RWPE1 (cell line): ENCODE results near the gene PELI2.

ENCODE experiments used
- CTCF ChIA-PET: fragments of 350-600 bp; sonication (Branson Sonifier 250); formaldehyde crosslinking; extraction: SDS; loops from one replicate; lab custom pipeline; 2021; lab: Yijun Ruan, JAX
- POLR2A ChIA-PET: fragments of 400-600 bp; formaldehyde crosslinking; extraction: SDS; loops from one replicate; lab custom pipeline; 2020; ENCODE audit warnings: antibody characterized with exemption; ENCODE audit not compliant: low non-redundant PET; lab: Yijun Ruan, JAX
- DNase-seq: peaks from one replicate; pipeline ENCODE4 v3.0.0; 2012; ENCODE audit warnings: low spot score
- H3K27ac ChIP-seq: fragments of 450-650 bp; 2 replicates; pipeline ENCODE4 v1.5.1; 2017
- TF ChIP-seq, protein P1 (sequence below): fragments of 450-650 bp; conservative IDR thresholded peaks from 2 replicates; pipeline ENCODE4 v1.5.1; 2017; ENCODE audit warnings: low read depth, mild to moderate bottlenecking

PELI2 gene

GRCh38 chr14:56187736-56188135 lies 69.5 kb downstream of the PELI2 start:
- POLR2A ChIA-PET = no interaction called here
- TF ChIP-seq, protein P1, sequence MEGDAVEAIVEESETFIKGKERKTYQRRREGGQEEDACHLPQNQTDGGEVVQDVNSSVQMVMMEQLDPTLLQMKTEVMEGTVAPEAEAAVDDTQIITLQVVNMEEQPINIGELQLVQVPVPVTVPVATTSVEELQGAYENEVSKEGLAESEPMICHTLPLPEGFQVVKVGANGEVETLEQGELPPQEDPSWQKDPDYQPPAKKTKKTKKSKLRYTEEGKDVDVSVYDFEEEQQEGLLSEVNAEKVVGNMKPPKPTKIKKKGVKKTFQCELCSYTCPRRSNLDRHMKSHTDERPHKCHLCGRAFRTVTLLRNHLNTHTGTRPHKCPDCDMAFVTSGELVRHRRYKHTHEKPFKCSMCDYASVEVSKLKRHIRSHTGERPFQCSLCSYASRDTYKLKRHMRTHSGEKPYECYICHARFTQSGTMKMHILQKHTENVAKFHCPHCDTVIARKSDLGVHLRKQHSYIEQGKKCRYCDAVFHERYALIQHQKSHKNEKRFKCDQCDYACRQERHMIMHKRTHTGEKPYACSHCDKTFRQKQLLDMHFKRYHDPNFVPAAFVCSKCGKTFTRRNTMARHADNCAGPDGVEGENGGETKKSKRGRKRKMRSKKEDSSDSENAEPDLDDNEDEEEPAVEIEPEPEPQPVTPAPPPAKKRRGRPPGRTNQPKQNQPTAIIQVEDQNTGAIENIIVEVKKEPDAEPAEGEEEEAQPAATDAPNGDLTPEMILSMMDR = no peak
- DNase-seq = no peak
- H3K27ac ChIP-seq = no peak overlapping the region
- CTCF ChIA-PET = interaction anchor here (0.6 kb wide), 2 partner anchors 193 to 582 kb away, joined by 6 read pairs; no protein-coding TSS in a partner anchor

DNA sequence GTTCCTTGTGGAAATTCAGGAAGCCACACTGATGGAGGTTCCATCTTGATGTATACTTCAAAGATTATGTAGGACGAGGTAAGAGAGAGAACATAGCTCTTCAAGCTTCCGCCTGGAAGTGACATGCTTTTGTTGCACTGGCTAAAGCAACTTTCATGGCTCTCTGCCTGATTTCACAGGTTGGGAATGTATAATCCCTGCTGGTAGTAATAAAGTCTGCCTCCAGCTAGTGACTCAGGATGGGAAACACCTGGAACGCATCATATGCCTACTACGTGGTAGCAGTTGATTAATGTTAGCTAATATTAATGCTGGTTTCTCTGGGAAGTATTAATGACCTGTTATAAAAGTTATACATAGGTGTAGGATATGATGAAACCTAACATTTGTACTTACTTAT lies 71.1 kb downstream of the PELI2 start:
- POLR2A ChIA-PET = no interaction called here
- peak; percentile 83 for DNase-seq
- H3K27ac ChIP-seq = no peak overlapping the region
- TF ChIP-seq, protein P1 = no peak
- CTCF ChIA-PET = interaction anchor here (0.5 to 0.8 kb wide), 3 partner anchors 10 to 1618 kb away, joined by 3 to 4 read pairs (median 3); partner anchors contain the start of gene PELI2

DNA sequence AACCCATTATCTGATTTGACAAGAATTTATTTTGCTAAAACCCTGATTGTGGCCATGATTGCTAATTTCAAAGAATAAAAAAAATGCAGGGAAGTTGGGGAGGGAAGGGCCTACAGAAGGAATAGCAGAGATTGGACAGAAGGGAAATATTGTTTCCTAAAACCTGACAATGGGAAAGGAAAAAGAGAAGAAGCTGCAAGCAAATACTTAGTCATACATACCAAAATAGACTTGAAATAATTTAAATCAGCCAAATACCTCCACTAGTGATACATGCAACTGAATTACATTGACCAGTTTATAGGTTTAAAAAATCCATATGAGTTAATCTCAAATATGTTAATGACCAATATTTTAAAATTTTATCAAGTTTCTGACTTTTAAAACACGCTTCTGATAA lies 75.1 kb downstream of the PELI2 start:
- DNase-seq = no peak
- CTCF ChIA-PET = no interaction called here
- H3K27ac ChIP-seq = no peak overlapping the region
- TF ChIP-seq, protein P1 = no peak
- POLR2A ChIA-PET = no interaction called here

- TF ChIP-seq, protein P1 = no peak
- DNase-seq = no peak
- H3K27ac ChIP-seq = no peak overlapping the region
- POLR2A ChIA-PET = no interaction called here
- CTCF ChIA-PET = interaction anchor here (0.5 to 0.7 kb wide), 2 partner anchors 526 to 721 kb away, joined by 3 read pairs; no protein-coding TSS in a partner anchor
Measured at GRCh38 chr14:56194042-56194441, 75.8 kb downstream of the PELI2 start.

- ChIA-PET CTCF (interaction anchor here (0.6 kb wide), 1 partner anchor 404 kb away, joined by 3 read pairs; no protein-coding TSS in a partner anchor), POLR2A (no interaction called here)
- no peak for DNase-seq
- no peak overlapping the region for H3K27ac ChIP-seq
- TF ChIP-seq, protein P1 = no peak
Measured at GRCh38 chr14:56195223-56195622, 77.0 kb downstream of the PELI2 start.

DNA sequence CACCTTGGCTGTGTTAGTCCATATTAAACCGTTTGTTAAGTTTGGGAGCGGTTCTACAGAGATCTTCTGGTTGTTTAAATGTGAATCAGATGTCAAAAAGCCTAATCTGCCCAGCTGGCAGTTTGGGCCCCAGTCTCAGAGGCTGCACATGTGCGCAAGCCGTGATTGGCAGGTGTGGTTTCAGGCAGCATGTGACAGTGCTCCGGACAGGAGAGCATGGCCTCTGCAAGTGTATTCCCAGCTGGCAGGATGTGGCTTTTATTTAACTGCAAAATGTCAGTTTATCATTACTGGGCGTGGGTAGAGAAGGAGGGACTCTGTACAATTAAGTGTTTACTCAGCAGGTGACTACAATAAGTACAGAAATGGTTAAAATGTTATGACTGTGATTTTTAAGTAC lies 77.5 kb downstream of the PELI2 start:
- no peak for DNase-seq
- ChIA-PET POLR2A (no interaction called here), CTCF (no interaction called here)
- H3K27ac ChIP-seq = no peak overlapping the region
- TF ChIP-seq, protein P1 = no peak
